Lower leg skin (tissue), 4 donors: ENCODE measurements around the gene PDE8A. TPM values are rescaled to one million over a fixed set of nuclear protein-coding genes. Genes with fewer than 3 reads are reported as not detected.

Experiments used
- DNase-seq, 2 donors: peaks; one replicate each; pipeline ENCODE4 v3.0.0-alpha.2; 2019; ENCODE audit warnings: low spot score in 2 of 2
- H3K4me3 ChIP-seq: fragments of 200-600 bp; sonication (generic); 2 replicates; pipeline ENCODE4 v1.5.1; 2017; ENCODE audit warnings: mild to moderate bottlenecking, low read depth; ENCODE audit not compliant: poor library complexity, severe bottlenecking
- POLR2A ChIP-seq, 2 donors: fragments of 450-650 bp; IDR thresholded peaks; one replicate each; pipeline ENCODE4 v1.6.1; 2016 to 2017; ENCODE audit warnings: antibody characterized with exemption in 2 of 2, mild to moderate bottlenecking in 1 of 2, moderate library complexity in 1 of 2
- WGBS, 2 donors: methylation state at CpG; one replicate each; pipeline ENCODE4 v1.1.5; 2018; 5-methylcytosine and 5-hydroxymethylcytosine counted together
- intact Hi-C: fragments of 100-400 bp; cut with DNase I; formaldehyde crosslinking; loops from one replicate; pipeline ENCODE4 v1.15.0; 2023; ENCODE audit warnings: low total_unique reads
- total RNA-seq, 4 donors: library from RNA; depleted of rRNA; stranded (reverse); fragments of >200 nt; gene quantifications; one replicate each; pipeline ENCODE4 v1.1.0, GENCODE V29; 2016
- TF ChIP-seq, protein P1 (sequence below), 3 donors: fragments of 450-650 bp; IDR thresholded peaks; one replicate each; pipeline ENCODE4 v1.5.1; 2016; ENCODE audit warnings: antibody characterized with exemption in 3 of 3, mild to moderate bottlenecking in 3 of 3, moderate library complexity in 2 of 3

Gene PDE8A
- total RNA-seq, 4 donors from 2014 or later, result 14.7 to 23.1 (median 19.4) TPM

GRCh38 chr15:85116066-85116465 is 134.4 kb downstream of the PDE8A start:
- TF ChIP-seq POLR2A (IDR thresholded peaks at IDR 0.05), result no peak
- TF ChIP-seq, protein P1, sequence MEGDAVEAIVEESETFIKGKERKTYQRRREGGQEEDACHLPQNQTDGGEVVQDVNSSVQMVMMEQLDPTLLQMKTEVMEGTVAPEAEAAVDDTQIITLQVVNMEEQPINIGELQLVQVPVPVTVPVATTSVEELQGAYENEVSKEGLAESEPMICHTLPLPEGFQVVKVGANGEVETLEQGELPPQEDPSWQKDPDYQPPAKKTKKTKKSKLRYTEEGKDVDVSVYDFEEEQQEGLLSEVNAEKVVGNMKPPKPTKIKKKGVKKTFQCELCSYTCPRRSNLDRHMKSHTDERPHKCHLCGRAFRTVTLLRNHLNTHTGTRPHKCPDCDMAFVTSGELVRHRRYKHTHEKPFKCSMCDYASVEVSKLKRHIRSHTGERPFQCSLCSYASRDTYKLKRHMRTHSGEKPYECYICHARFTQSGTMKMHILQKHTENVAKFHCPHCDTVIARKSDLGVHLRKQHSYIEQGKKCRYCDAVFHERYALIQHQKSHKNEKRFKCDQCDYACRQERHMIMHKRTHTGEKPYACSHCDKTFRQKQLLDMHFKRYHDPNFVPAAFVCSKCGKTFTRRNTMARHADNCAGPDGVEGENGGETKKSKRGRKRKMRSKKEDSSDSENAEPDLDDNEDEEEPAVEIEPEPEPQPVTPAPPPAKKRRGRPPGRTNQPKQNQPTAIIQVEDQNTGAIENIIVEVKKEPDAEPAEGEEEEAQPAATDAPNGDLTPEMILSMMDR (IDR thresholded peaks at IDR 0.05), result no peak
- 81 to 95% methylated on average over 1 of the region's 1 CpG for WGBS, 2 donors
- no peak for DNase-seq
- intact Hi-C loops, result no loop called here
- H3K4me3 ChIP-seq, result no peak overlapping the region

- TF ChIP-seq, protein P1 (IDR thresholded peaks at IDR 0.05), result no peak
- TF ChIP-seq POLR2A (IDR thresholded peaks at IDR 0.05), result no peak
- 90 to 93% methylated on average over 3 of the region's 3 CpGs for WGBS, 2 donors
- no peak for DNase-seq
- intact Hi-C loops, result no loop called here
- H3K4me3 ChIP-seq, result no peak overlapping the region
Observed at GRCh38 chr15:85116494-85116893, 134.8 kb downstream of the PDE8A start.

DNA sequence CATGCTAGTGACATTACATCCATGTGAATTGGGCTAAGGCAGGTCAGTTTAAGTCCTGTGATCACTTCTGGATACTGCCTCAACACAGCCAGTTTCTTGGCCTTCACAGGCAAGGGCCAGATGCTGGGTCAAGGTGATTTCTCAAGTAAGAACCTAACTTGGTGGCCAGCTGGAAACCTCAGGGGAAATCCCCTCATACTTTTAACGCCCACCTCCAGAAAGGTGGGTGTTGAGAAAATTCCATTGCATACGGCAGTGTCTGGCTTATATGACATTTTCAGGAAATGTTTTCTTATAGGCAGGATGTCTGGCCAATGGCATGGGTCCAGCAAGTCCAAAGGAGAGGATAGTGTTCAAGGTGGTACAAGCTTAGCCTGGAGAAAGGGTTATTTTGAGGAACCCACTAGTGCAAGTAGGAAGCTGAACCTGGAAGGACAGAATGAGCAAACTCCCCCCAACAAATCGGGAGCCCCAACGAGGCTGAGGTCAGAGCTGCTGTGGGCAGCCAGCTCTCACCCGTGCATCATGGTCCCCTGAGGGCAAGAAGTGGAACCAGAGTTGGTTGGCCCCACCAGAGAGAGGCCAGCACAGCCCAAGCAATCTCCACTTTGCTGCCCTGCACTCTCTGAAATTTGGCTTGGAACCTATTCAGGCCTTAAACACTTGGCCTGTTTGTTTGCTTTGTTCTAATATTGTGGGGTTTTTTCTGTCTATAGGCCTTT is 135.4 kb downstream of the PDE8A start:
- TF ChIP-seq POLR2A (IDR thresholded peaks at IDR 0.05), result no peak
- TF ChIP-seq, protein P1 (IDR thresholded peaks at IDR 0.05), result no peak
- no peak overlapping the region for H3K4me3 ChIP-seq
- no peak for DNase-seq
- intact Hi-C loops, result no loop called here
- 84 to 87% methylated on average over 5 of the region's 5 CpGs for WGBS, 2 donors

DNA sequence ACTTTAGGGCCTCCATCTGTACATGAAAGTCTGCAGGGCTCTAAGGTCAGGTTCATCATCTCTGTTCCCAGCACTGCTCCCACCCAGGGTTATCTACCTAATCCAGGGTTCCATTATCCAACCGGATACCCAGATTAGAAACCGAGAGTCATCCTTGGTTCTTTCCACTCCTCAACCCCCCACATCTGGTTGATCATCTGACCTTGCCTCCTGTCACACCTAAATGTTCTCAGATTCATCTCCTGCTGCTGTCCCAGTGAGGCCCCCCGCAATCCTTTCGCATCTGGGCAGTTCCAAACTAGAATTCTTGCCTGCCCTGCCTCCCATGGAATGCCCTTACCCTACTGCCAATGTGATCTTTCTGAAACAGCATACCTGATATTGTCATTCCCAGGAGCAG is 136.5 kb downstream of the PDE8A start:
- intact Hi-C loops, result no loop called here
- 96 to 99% methylated on average over 4 of the region's 4 CpGs for WGBS, 2 donors
- H3K4me3 ChIP-seq, result no peak overlapping the region
- no peak for TF ChIP-seq POLR2A (IDR thresholded peaks at IDR 0.05)
- TF ChIP-seq, protein P1 (IDR thresholded peaks at IDR 0.05), result no peak
- DNase-seq, result no peak

DNA sequence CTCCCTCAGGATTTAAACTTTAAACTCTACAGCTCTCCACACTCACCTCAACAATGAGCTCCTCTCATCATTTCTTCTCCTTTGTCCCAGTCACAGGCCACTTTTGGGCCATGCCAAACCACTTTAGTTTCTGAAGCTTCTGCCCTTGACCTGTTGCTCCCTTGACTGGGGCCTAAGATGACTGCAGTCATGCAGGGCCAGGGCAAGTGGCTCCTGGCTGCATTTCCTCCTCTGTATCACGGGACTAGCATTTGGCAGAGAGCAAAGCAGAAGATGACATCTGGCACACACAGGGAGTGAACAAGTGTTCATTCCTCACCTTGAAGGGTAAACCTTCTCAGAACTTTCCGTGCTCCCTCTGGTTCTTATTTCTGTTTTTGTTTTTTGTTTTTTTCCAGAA is 136.9 kb downstream of the PDE8A start:
- 82 to 86% methylated on average over 2 of the region's 2 CpGs for WGBS, 2 donors
- intact Hi-C loops, result no loop called here
- TF ChIP-seq, protein P1 (IDR thresholded peaks at IDR 0.05), result no peak
- no peak for TF ChIP-seq POLR2A (IDR thresholded peaks at IDR 0.05)
- DNase-seq, result no peak
- no peak overlapping the region for H3K4me3 ChIP-seq
